Stomach (tissue), 9 donors: ENCODE data around the gene EXOC4. TPM values are rescaled to one million over a fixed set of nuclear protein-coding genes. Genes with fewer than 3 reads are reported as not detected.

ENCODE experiments used
- DNase-seq, 2 donors: peaks; one replicate each; pipeline versions ENCODE4 v3.0.0 to v3.0.0-alpha.2; 2013 to 2019
- H3K27ac ChIP-seq, 5 donors: fragments of 200-600 bp in 4 of 5; sonication (generic) in 4 of 5; one replicate each; pipeline ENCODE4 v1.5.1; 2013 to 2019; ENCODE audit warnings: mild to moderate bottlenecking in 1 of 5, moderate library complexity in 1 of 5
- H3K27me3 ChIP-seq, 3 donors: fragments of 200-600 bp; sonication (generic); one replicate each; pipeline ENCODE4 v1.5.1; 2017 to 2019; ENCODE audit warnings: mixed run types in 1 of 3
- H3K36me3 ChIP-seq, 4 donors: fragments of 200-600 bp; sonication (generic); 1 replicate in 3 of 4; 2 replicates in 1 of 4; pipeline ENCODE4 v1.5.1; 2016 to 2019
- H3K4me1 ChIP-seq, 4 donors: fragments of 200-600 bp; sonication (generic); one replicate each; pipeline ENCODE4 v1.5.1; 2016 to 2019
- H3K4me3 ChIP-seq, 4 donors: fragments of 200-600 bp; sonication (generic) in 3 of 4; one replicate each; pipeline ENCODE4 v1.5.1; 2016 to 2019; ENCODE audit warnings: mild to moderate bottlenecking in 1 of 4
- H3K9me3 ChIP-seq, 4 donors: fragments of 200-600 bp; sonication (generic); one replicate each; pipeline ENCODE4 v1.5.1; 2016 to 2019
- CTCF ChIP-seq, 7 experiments: fragments of 450-650 bp in 4 of 7; fragments of 200-600 bp in 3 of 7; sonication (generic) in 3 of 7; IDR thresholded peaks; one replicate each; pipeline ENCODE4 v1.5.1; 2016 to 2019; ENCODE audit warnings: antibody characterized with exemption in 7 of 7, control low read depth in 2 of 7, mild to moderate bottlenecking in 1 of 7
- EP300 ChIP-seq: sonication (generic); formaldehyde crosslinking; IDR thresholded peaks from one replicate; pipeline ENCODE4 v1.6.1; 2017; ENCODE audit warnings: antibody characterized with exemption
- POLR2A ChIP-seq, 4 donors: fragments of 450-650 bp; IDR thresholded peaks; one replicate each; pipeline ENCODE4 v1.6.1; 2016; ENCODE audit warnings: antibody characterized with exemption in 4 of 4, control low read depth in 2 of 4, mild to moderate bottlenecking in 1 of 4, moderate library complexity in 1 of 4
- POLR2AphosphoS5 ChIP-seq, 3 donors: sonication (generic); formaldehyde crosslinking; IDR thresholded peaks; one replicate each; pipeline ENCODE4 v1.6.1; 2016; ENCODE audit warnings: antibody characterized with exemption in 3 of 3
- WGBS, 5 donors: extraction: QIAGEN DNeasy Blood & Tissue Kit in 3 of 5; methylation state at CpG; one replicate each; pipeline versions ENCODE4 v1.1.5 to v1.1.7; 2013 to 2018; 5-methylcytosine and 5-hydroxymethylcytosine counted together
- intact Hi-C: fragments of 100-400 bp; cut with DNase I; formaldehyde crosslinking; loops from one replicate; pipeline ENCODE4 v1.15.1; 2023; ENCODE audit warnings: low total_unique reads
- polyA plus RNA-seq, 3 donors: library from polyadenylated mRNA; stranded (reverse); fragments of 200-250 nt; gene quantifications; one replicate each; pipeline ENCODE4 v1.2.3, GENCODE V29; 2013
- total RNA-seq, 5 donors: library from RNA; depleted of rRNA; stranded (reverse); fragments of >200 nt; gene quantifications; one replicate each; pipeline versions ENCODE4 v1.1.0 to v1.2.3, GENCODE V29; 2014 to 2016
- donor health status: healthy with polysubstance abuse.
- donor health status: Bipolar disorder and iron deficiency.
- donor health status: healthy.

The EXOC4 gene
- total and polyA plus RNA-seq, 8 donors, result 14.1 to 339 (median 61.1) TPM

DNA sequence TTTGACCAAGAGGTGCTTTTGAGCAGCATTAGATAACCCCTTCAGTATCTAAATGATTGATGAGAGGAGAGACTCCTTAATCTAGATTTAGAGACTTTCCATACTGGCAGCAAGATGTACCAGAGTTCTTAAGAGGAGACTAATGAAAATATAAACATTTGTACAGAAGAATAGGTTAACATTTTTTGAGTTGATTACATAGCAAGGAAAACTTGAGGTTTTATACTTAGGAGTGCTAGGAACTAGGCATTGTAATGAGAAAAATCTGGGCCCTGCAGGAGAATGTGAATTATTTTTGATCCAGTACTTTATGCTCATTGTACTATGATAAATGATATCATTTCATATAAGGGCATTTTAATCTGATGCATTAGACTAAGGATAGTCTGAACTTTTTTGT lies 261.7 kb downstream of the EXOC4 start:
- TF ChIP-seq POLR2AphosphoS5 (IDR thresholded peaks at IDR 0.05) (no peak), CTCF (IDR thresholded peaks at IDR 0.05) (no peak), EP300 (no peak), POLR2A (IDR thresholded peaks at IDR 0.05) (no peak)
- no peak for DNase-seq
- H3K4me3 ChIP-seq, result no peak overlapping the region
- no peaks in the 10 kb centered on the region for H3K4me1 ChIP-seq
- H3K9me3 ChIP-seq, result no peaks in the 10 kb centered on the region
- H3K36me3 ChIP-seq, result no peaks in the 10 kb centered on the region
- no peaks in the 10 kb centered on the region for H3K27me3 ChIP-seq
- no peak overlapping the region for H3K27ac ChIP-seq
- intact Hi-C loops, result no loop called here

GRCh38 chr7:133517766-133518165 lies 264.9 kb downstream of the EXOC4 start:
- Histone ChIP-seq H3K9me3 (no peaks in the 10 kb centered on the region), H3K36me3 (no peaks in the 10 kb centered on the region), H3K4me1 (no peaks in the 10 kb centered on the region), H3K27ac (no peak overlapping the region), H3K4me3 (no peak overlapping the region), H3K27me3 (no peaks in the 10 kb centered on the region)
- DNase-seq, result no peak
- WGBS, 5 donors, result 89 to 96% (median 96%) methylated on average over 4 of the region's 4 CpGs
- intact Hi-C loops, result no loop called here
- TF ChIP-seq CTCF (IDR thresholded peaks at IDR 0.05), result no peak
- TF ChIP-seq POLR2AphosphoS5 (IDR thresholded peaks at IDR 0.05), result no peak
- TF ChIP-seq EP300, result no peak
- no peak for TF ChIP-seq POLR2A (IDR thresholded peaks at IDR 0.05)

- no peak overlapping the region for H3K4me3 ChIP-seq
- DNase-seq, result no peak
- H3K36me3 ChIP-seq, result no peaks in the 10 kb centered on the region
- intact Hi-C loops, result no loop called here
- no peaks in the 10 kb centered on the region for H3K27me3 ChIP-seq
- H3K27ac ChIP-seq, result no peak overlapping the region
- no peaks in the 10 kb centered on the region for H3K9me3 ChIP-seq
- TF ChIP-seq CTCF (IDR thresholded peaks at IDR 0.05), result no peak
- TF ChIP-seq POLR2A (IDR thresholded peaks at IDR 0.05), result no peak
- no peak for TF ChIP-seq POLR2AphosphoS5 (IDR thresholded peaks at IDR 0.05)
- no peak for TF ChIP-seq EP300
- H3K4me1 ChIP-seq, result no peaks in the 10 kb centered on the region
- 98 to 100% (median 99%) methylated on average over 2 of the region's 2 CpGs for WGBS, 5 donors
Measured at GRCh38 chr7:133518718-133519117, 265.8 kb downstream of the EXOC4 start.

GRCh38 chr7:133520248-133520647 lies 267.4 kb downstream of the EXOC4 start:
- no peaks in the 10 kb centered on the region for H3K9me3 ChIP-seq
- no peak overlapping the region for H3K27ac ChIP-seq
- DNase-seq, result no peak
- WGBS, 5 donors, result 85 to 97% (median 96%) methylated on average over 1 of the region's 1 CpG
- no peak for TF ChIP-seq POLR2AphosphoS5 (IDR thresholded peaks at IDR 0.05)
- TF ChIP-seq EP300, result no peak
- TF ChIP-seq CTCF (IDR thresholded peaks at IDR 0.05), result no peak
- TF ChIP-seq POLR2A (IDR thresholded peaks at IDR 0.05), result no peak
- H3K4me1 ChIP-seq, result no peaks in the 10 kb centered on the region
- intact Hi-C loops, result no loop called here
- H3K36me3 ChIP-seq, result no peaks in the 10 kb centered on the region
- H3K4me3 ChIP-seq, result no peak overlapping the region
- no peaks in the 10 kb centered on the region for H3K27me3 ChIP-seq
